ENCODE data around the gene GARNL3.

The GARNL3 gene

GRCh38 chr9:127285965-127286364, 21.4 kb downstream of the GARNL3 start (continued):
- TF ChIP-seq ZNF280D (tag by site-specific recombination; IDR thresholded peaks at IDR 0.05) (no peak), ZNF600 (tag by site-specific recombination; IDR thresholded peaks at IDR 0.05) (no peak), REPIN1 (tag by site-specific recombination; IDR thresholded peaks at IDR 0.05; ENCODE audit: low read depth) (no peak), ZNF341 (tag by site-specific recombination; IDR thresholded peaks at IDR 0.05; ENCODE audit: low read depth) (no peak)

GRCh38 chr9:127290561-127291065, 26.0 kb downstream of the GARNL3 start:
- Histone ChIP-seq H3K9me3 (ENCODE audit: control insufficient read depth, insufficient read depth, low read depth, low read length) (no peaks in the 10 kb centered on the region), H3K36me3 (ENCODE audit: control insufficient read depth in 2 of 2, insufficient read depth in 1 of 2, low read length in 2 of 2) (no peaks in the 10 kb centered on the region), H3K27ac (ENCODE audit: extremely low read depth, low read depth, low read length) (no peak overlapping the region), H3K4me3 (ENCODE audit: low read depth, low read length) (no peak overlapping the region), H3K4me1 (ENCODE audit: control insufficient read depth, insufficient read depth, low read length) (no peaks in the 10 kb centered on the region)
- POLR2A ChIA-PET = no interaction called here
- CTCF ChIA-PET = interaction anchor here (0.7 to 1.1 kb wide), 3 partner anchors 19 to 444 kb away, joined by 3 read pairs; no protein-coding TSS in a partner anchor
- TF ChIP-seq, protein P1, sequence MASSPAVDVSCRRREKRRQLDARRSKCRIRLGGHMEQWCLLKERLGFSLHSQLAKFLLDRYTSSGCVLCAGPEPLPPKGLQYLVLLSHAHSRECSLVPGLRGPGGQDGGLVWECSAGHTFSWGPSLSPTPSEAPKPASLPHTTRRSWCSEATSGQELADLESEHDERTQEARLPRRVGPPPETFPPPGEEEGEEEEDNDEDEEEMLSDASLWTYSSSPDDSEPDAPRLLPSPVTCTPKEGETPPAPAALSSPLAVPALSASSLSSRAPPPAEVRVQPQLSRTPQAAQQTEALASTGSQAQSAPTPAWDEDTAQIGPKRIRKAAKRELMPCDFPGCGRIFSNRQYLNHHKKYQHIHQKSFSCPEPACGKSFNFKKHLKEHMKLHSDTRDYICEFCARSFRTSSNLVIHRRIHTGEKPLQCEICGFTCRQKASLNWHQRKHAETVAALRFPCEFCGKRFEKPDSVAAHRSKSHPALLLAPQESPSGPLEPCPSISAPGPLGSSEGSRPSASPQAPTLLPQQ (tag by site-specific recombination; IDR thresholded peaks at IDR 0.05) = no peak
- TF ChIP-seq ZNF624 (tag by site-specific recombination; IDR thresholded peaks at IDR 0.05) (no peak), ZNF768 (tag by site-specific recombination; IDR thresholded peaks at IDR 0.05) (no peak), ZFP37 (tag by site-specific recombination; IDR thresholded peaks at IDR 0.05) (no peak), ZNF426 (tag by site-specific recombination; IDR thresholded peaks at IDR 0.05) (no peak), ZNF121 (tag by site-specific recombination; IDR thresholded peaks at IDR 0.05) (no peak), ZBTB17 (tag by site-specific recombination; IDR thresholded peaks at IDR 0.05) (no peak)
- TF ChIP-seq, protein P2, sequence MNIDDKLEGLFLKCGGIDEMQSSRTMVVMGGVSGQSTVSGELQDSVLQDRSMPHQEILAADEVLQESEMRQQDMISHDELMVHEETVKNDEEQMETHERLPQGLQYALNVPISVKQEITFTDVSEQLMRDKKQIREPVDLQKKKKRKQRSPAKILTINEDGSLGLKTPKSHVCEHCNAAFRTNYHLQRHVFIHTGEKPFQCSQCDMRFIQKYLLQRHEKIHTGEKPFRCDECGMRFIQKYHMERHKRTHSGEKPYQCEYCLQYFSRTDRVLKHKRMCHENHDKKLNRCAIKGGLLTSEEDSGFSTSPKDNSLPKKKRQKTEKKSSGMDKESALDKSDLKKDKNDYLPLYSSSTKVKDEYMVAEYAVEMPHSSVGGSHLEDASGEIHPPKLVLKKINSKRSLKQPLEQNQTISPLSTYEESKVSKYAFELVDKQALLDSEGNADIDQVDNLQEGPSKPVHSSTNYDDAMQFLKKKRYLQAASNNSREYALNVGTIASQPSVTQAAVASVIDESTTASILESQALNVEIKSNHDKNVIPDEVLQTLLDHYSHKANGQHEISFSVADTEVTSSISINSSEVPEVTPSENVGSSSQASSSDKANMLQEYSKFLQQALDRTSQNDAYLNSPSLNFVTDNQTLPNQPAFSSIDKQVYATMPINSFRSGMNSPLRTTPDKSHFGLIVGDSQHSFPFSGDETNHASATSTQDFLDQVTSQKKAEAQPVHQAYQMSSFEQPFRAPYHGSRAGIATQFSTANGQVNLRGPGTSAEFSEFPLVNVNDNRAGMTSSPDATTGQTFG (tag by site-specific recombination; IDR thresholded peaks at IDR 0.05; ENCODE audit: borderline replicate concordance) = no peak

DNA sequence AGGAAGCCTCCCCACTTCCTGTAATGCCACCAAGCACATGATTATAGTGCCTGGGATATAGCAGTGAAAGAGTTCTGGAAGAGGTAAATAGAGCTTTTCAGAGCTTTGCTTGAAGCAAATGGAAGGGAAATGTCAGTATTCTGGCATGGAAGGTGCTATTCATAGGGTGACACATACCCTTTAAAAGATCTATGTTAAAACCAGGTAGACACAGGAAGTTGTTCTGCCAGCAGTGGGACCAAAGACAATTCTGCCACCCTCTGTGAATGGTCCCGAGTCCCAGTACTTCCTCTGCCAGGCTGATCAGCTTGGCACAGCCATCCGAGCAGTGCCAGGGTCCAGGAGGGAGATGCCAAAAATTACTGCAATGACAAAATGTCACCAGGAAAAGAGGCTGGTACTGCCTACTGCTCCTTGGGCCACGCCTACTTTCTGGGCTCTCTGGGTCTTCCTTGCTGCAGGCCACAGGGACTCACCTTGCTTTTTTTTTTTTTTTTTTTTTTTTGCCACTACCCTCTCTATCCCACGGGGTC, 26.7 kb downstream of the GARNL3 start:
- H3K27ac ChIP-seq (ENCODE audit: extremely low read depth, low read depth, low read length) = no peak overlapping the region
- ChIA-PET CTCF (interaction anchor here (0.6 to 1.0 kb wide), 3 partner anchors 13 to 109 kb away, joined by 3 read pairs; no protein-coding TSS in a partner anchor), POLR2A (no interaction called here)
- H3K36me3 ChIP-seq (ENCODE audit: control insufficient read depth in 2 of 2, insufficient read depth in 1 of 2, low read length in 2 of 2) = no peaks in the 10 kb centered on the region
- no peak overlapping the region for H3K4me3 ChIP-seq (ENCODE audit: low read depth, low read length)
- H3K9me3 ChIP-seq (ENCODE audit: control insufficient read depth, insufficient read depth, low read depth, low read length) = no peaks in the 10 kb centered on the region
- no peak for TF ChIP-seq ZNF664 (tag by site-specific recombination; IDR thresholded peaks at IDR 0.05)
- no peak for TF ChIP-seq ZNF473 (tag by site-specific recombination; IDR thresholded peaks at IDR 0.05)
- no peak for TF ChIP-seq MZF1 (tag by site-specific recombination; IDR thresholded peaks at IDR 0.05; ENCODE audit: borderline replicate concordance)
- TF ChIP-seq ZNF580 (tag by site-specific recombination; IDR thresholded peaks at IDR 0.05) = no peak
- no peak for TF ChIP-seq ZSCAN23 (tag by site-specific recombination; IDR thresholded peaks at IDR 0.05)
- TF ChIP-seq ZNF830 (tag by site-specific recombination; IDR thresholded peaks at IDR 0.05; ENCODE audit: low read depth) = no peak
- TF ChIP-seq PBX3 (CRISPR knock-in tag; IDR thresholded peaks at IDR 0.05) = no peak
- TF ChIP-seq HOXD13 (CRISPR knock-in tag; IDR thresholded peaks at IDR 0.05; ENCODE audit: borderline replicate concordance) = no peak
- TF ChIP-seq ZNF658 (tag by site-specific recombination; IDR thresholded peaks at IDR 0.05) = no peak
- TF ChIP-seq KLF8 (tag by site-specific recombination; IDR thresholded peaks at IDR 0.05) = no peak
- no peak for TF ChIP-seq ZNF514 (tag by site-specific recombination; IDR thresholded peaks at IDR 0.05)
- no peaks in the 10 kb centered on the region for H3K4me1 ChIP-seq (ENCODE audit: control insufficient read depth, insufficient read depth, low read length)
